HEK293T (cell line): ENCODE measurements around the gene KIFC1.

Experiments used
- CTBP1 ChIP-seq: fragments of 450-650 bp; IDR thresholded peaks from 2 replicates; pipeline ENCODE4 v1.6.1; 2016; ENCODE audit warnings: borderline replicate concordance
- FOXK2 ChIP-seq: fragments of 450-650 bp; IDR thresholded peaks from 2 replicates; pipeline ENCODE4 v1.6.1; 2016; ENCODE audit warnings: mild to moderate bottlenecking

DNA sequence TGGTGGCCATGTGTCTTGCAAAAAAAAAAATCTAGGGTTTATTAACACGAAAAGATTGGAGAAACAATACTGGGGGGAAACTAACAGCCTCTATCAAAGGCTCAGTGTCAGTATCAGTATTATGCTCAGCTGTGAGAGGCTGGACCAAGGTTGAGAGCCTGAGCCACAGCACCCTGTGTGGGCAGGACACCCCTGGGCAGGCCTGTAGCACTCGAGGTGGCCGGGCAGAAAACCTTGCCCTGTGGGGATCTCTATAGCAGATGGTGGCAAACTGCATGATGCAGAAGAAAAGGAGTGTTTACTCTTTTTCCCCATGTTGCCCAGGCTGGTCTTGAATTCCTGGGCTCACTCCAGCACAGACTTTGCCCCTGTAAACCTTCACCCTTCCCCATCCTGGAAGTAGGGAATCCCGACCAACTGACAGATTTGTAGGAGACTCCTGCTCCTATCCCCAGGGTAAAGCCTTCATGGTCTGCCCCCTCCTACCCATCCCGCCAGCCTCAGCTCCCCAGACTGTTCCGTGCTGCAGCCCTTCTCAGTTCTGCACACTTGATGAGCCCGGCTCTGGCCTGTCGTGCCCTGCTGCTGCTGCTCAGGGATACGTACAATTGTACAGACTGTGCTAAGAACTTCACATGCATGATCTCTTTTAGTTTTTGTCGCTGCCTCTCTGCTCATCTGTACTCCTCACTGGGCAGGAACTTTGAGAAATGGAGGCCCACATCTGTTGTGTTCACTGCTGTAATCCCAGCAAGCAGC is 8.0 kb upstream of the KIFC1 start:
- TF ChIP-seq FOXK2 (no peak), CTBP1 (no peak)
